Activated CD8-positive, alpha-beta T cell treated with anti-CD3 and anti-CD28 coated beads, Interleukin-2, amount 10 ng/mL, durations not matched to agents 7 days and 5 days (primary cell): ENCODE results near the gene MCF2L. TPM values are rescaled to one million over a fixed set of nuclear protein-coding genes. Genes with fewer than 3 reads are reported as not detected.

ENCODE experiments used
- ATAC-seq: fragments of 150-1000 bp; cut with Tn5 transposase; one replicate; pipeline ENCODE4 v1.10.0; 2021; ENCODE audit warnings: moderate library complexity
- CTCF ChIA-PET: fragments of 350-600 bp; sonication (Branson Sonifier 250); formaldehyde crosslinking; loops from one replicate; lab custom pipeline; 2021; ENCODE audit warnings: antibody characterized with exemption; lab: Charles Lee
- POLR2A ChIA-PET: fragments of 350-600 bp; sonication (Branson Sonifier 250); formaldehyde crosslinking; loops from one replicate; lab custom pipeline; 2021; ENCODE audit warnings: antibody characterized with exemption; lab: Charles Lee
- DNase-seq: peaks from one replicate; pipeline ENCODE4 v3.0.0-alpha.2; 2020
- H3K27ac Mint-ChIP-seq: one replicate; pipeline ENCODE4 v1.8.0; 2021; ENCODE audit warnings: mild to moderate bottlenecking, mixed read lengths
- H3K27me3 Mint-ChIP-seq: one replicate; pipeline ENCODE4 v1.8.0; 2021; ENCODE audit warnings: low read depth, mixed read lengths
- H3K36me3 Mint-ChIP-seq: one replicate; pipeline ENCODE4 v1.8.0; 2021; ENCODE audit warnings: low read depth, mixed read lengths
- H3K4me1 Mint-ChIP-seq: one replicate; pipeline ENCODE4 v1.8.0; 2021; ENCODE audit warnings: low read depth, mixed read lengths
- H3K4me3 Mint-ChIP-seq: one replicate; pipeline ENCODE4 v1.8.0; 2021; ENCODE audit warnings: mild to moderate bottlenecking, mixed read lengths
- H3K9me3 Mint-ChIP-seq: one replicate; pipeline ENCODE4 v1.8.0; 2022; ENCODE audit warnings: mixed read lengths; ENCODE audit not compliant: insufficient read depth
- total RNA-seq, 2 experiments: library from RNA; stranded (reverse); gene quantifications; one replicate each; pipeline ENCODE4 v1.2.3, GENCODE V29; 2021

Gene MCF2L
- total RNA-seq, 2 experiments from 2014 or later, result 0.76 to 1.0 TPM

DNA sequence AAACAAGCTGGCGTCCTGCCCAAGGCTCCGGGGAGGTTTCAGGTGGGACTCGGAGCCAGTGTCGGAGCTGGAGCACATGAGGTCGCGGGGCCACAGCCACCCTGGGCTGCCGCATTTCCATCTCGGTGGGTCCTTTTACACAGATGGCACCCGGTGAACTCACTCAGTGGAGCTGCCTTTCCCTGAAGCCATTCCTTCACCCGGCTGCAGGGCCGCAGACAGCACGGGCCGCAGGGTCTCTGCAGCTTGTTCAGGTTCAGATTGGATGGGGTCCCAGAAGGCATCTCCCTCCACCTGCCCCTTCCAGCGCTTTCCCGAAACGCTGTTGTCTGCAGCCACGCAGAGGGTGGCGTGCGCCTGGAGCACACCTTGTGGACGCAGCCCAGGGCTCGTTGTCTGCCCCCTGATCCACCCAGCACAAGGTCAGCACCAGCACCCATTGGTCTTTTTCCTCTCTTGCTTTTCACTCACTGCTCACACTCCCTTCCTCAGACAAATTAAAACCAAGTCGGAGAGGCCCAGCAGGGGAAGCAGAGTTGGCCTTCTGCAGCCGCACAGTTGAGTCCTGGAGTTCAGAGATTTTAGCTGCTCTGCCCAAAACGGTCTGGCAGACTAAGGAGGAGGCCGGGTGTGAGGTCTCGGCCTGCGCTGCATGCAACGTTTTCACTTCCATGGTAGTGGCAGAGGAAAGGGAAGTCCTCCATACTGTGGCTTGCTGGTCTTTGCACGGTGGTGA is 18.1 kb downstream of the MCF2L start:
- Mint-ChIP-seq H3K4me1 (no peaks in the 10 kb centered on the region), H3K36me3 (no peaks in the 10 kb centered on the region), H3K4me3 (no peak overlapping the region), H3K27ac (no peak overlapping the region), H3K27me3 (no peaks in the 10 kb centered on the region), H3K9me3 (no peaks in the 10 kb centered on the region)
- ChIA-PET CTCF (no interaction called here), POLR2A (no interaction called here)
- ATAC-seq (no peak), DNase-seq (no peak)

DNA sequence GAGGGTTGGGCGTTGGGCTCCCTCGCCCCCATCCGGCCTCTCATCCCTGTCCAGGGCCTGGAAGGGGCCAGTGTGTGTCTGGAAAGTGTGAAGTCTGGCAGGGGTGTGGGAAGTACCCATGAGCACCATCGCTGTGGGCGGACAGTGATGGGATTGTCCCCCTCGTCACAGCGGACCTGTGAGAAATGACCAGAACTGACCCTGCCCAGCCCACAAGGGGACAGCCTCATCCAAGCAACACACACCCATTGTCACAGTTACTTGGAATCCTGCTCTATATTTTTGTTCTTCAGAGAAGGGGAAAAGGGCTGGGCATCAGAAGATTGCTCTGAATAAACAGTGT is 18.6 kb downstream of the MCF2L start:
- H3K27me3 Mint-ChIP-seq, result no peaks in the 10 kb centered on the region
- no peak for ATAC-seq
- CTCF ChIA-PET, result no interaction called here
- DNase-seq, result no peak
- H3K4me1 Mint-ChIP-seq, result no peaks in the 10 kb centered on the region
- no peaks in the 10 kb centered on the region for H3K36me3 Mint-ChIP-seq
- H3K4me3 Mint-ChIP-seq, result no peak overlapping the region
- H3K9me3 Mint-ChIP-seq, result no peaks in the 10 kb centered on the region
- H3K27ac Mint-ChIP-seq, result no peak overlapping the region
- POLR2A ChIA-PET, result no interaction called here

DNA sequence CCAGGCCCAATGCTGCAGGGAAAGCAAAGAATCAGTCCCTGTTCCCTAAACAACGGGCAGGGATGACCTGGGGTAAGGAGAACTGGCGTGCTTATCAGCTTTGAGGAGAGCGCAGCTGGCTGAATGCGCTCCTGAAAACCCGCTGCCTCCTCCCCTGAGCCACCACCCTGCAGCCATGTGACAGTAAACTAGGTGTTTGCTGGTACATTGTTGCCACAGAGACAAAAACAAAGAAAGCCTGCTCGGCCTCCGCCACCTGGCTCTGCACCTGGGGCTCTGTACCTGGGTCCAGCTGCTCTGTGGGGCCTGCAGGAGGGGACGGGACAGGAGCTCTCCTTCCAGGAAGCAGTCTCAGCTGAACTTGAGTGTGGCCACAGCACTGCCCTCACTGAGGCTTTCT is 21.8 kb downstream of the MCF2L start:
- Mint-ChIP-seq H3K4me3 (no peak overlapping the region), H3K27ac (no peak overlapping the region), H3K27me3 (no peaks in the 10 kb centered on the region), H3K4me1 (no peaks in the 10 kb centered on the region), H3K36me3 (no peaks in the 10 kb centered on the region), H3K9me3 (no peaks in the 10 kb centered on the region)
- ChIA-PET POLR2A (no interaction called here), CTCF (no interaction called here)
- no peak for DNase-seq
- no peak for ATAC-seq

DNA sequence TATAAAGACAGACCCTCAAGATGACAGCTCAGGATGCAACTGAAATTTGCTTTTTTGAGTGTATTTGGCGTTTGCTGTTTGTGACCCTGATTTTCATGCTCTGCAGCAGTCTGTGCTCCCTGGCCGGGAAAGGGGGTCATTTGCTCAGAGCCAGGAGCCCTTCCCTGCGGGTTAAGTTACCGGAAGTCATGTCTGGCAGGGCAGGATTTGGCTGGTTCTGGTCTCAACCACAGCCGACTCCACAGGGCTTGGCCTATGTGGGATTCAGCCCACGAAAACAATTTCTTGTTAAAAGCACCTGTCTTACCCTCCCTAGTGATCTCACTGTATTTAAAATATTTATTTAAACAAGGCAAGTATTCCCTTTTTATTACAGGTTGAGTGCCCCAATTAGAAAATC is 22.6 kb downstream of the MCF2L start:
- Mint-ChIP-seq H3K4me3 (no peak overlapping the region), H3K27ac (no peak overlapping the region), H3K27me3 (no peaks in the 10 kb centered on the region), H3K9me3 (no peaks in the 10 kb centered on the region), H3K4me1 (no peaks in the 10 kb centered on the region), H3K36me3 (no peaks in the 10 kb centered on the region)
- CTCF ChIA-PET, result interaction anchor here (1.2 kb wide), 1 partner anchor 37 kb away, joined by 3 read pairs; no protein-coding TSS in a partner anchor
- no peak for DNase-seq
- no peak for ATAC-seq
- POLR2A ChIA-PET, result no interaction called here

DNA sequence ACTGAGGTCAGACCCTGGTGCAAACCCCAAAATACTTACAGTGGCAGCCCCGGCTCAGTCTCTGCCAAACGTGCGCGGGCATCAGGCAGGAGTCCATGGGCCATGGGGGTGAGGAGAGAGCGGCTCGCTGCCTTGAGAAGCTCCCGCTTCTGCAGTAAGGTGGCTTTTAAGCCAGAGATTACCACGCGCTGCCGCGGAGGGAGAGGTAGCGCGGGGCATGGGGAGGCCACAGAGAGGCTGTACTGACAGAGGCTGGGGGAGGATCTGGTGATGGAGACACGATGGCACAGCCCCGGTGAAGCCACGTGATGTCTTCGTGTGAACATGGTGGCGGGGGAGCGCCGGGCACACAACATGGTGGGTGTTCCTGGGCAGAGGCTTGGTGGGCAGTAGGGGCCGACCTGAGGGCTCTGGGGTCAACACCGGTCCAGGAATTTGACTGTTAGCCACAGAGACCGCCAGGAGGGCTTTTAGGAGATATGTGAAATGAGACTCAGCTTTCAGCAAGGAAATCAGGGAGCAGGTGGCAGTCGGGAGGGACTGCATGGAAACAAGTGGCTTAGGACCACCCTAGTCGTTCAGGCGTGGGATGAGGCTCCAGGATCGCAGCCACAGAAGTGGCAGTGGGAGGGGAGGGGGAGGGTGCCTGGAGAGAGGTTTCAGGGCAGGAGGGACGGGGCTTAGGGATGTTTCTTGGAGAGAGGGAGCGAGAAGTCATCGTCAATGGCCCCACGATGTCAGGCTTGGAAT is 24.1 kb downstream of the MCF2L start:
- no peaks in the 10 kb centered on the region for H3K9me3 Mint-ChIP-seq
- H3K27me3 Mint-ChIP-seq, result no peaks in the 10 kb centered on the region
- no peaks in the 10 kb centered on the region for H3K36me3 Mint-ChIP-seq
- no peak for ATAC-seq
- H3K27ac Mint-ChIP-seq, result no peak overlapping the region
- ChIA-PET POLR2A (no interaction called here), CTCF (interaction anchor here (1.2 kb wide), 1 partner anchor 35 kb away, joined by 3 read pairs; no protein-coding TSS in a partner anchor)
- no peaks in the 10 kb centered on the region for H3K4me1 Mint-ChIP-seq
- DNase-seq, result no peak
- no peak overlapping the region for H3K4me3 Mint-ChIP-seq

DNA sequence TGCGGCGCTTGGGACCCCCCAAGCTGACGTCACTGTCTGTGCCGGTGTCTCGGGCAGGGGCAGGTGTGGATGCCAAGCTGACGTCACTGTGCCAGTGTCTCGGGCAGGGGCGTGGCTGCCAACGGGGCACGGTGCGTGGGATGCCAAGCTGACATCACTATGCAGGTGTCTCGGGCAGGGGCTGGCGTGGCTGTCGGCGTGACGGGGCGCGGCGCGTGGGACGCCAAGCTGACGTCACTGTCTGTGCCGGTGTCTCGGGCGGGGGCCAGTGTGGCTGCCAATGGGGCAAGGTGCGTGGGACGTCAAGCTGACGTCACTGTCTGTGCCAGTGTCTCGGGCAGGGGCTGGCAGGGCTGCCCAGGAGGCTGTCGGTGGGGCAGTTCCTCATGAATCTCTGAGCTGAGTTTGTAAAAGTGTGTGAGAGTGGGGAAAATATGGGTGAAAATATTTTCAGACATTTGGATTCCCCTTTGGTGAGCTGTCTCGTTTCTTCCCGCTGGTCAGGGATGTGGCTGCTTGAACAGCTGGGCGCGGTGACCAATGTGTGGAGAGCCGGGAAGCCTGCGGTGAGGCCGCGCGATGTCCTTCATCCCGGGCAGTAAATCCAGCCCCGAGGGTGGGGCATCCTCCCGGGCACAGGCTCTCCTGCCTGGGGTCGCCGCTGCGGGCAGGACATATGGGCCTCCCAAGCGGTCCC is 25.2 kb downstream of the MCF2L start:
- POLR2A ChIA-PET, result interaction anchor here (0.6 kb wide), 1 partner anchor 423 kb away, joined by 3 read pairs; no protein-coding TSS in a partner anchor
- Mint-ChIP-seq H3K36me3 (no peaks in the 10 kb centered on the region), H3K9me3 (no peaks in the 10 kb centered on the region), H3K27me3 (no peaks in the 10 kb centered on the region), H3K27ac (no peak overlapping the region), H3K4me1 (no peaks in the 10 kb centered on the region), H3K4me3 (no peak overlapping the region)
- ATAC-seq (no peak), DNase-seq (no peak)
- CTCF ChIA-PET, result no interaction called here

DNA sequence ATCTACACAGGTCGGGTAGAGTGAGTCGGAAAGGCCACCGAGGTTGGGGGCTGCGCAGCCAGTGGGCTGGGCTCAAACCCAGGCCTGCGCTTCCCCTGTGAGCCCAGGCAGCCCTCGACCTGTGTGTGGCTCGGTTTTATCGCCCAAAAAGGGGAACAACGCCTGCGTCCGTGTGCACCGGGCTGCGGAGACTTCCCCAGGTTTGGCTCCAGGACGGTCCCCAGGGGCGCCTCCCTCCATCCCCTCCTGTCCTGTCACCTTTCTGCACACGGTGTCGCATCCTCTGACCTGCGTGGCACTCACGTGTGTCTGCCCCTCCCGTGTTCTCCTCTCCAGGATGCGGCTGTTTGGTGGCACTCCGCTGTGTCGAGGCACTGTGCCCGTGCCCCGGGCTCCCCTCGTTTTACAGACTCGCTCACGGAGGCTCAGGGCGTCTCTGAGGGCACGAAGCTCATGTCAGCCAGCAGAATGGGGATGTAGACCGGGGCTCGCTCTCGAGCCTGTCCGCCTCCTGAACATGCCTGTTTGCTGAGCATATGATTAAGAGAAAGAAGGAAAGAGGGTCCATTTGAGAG is 25.9 kb downstream of the MCF2L start:
- Mint-ChIP-seq H3K9me3 (no peaks in the 10 kb centered on the region), H3K4me3 (no peak overlapping the region), H3K27me3 (no peaks in the 10 kb centered on the region), H3K4me1 (no peaks in the 10 kb centered on the region), H3K27ac (no peak overlapping the region), H3K36me3 (no peaks in the 10 kb centered on the region)
- ChIA-PET CTCF (no interaction called here), POLR2A (interaction anchor here (0.6 kb wide), 1 partner anchor 423 kb away, joined by 3 read pairs; no protein-coding TSS in a partner anchor)
- no peak for ATAC-seq
- DNase-seq, result no peak

DNA sequence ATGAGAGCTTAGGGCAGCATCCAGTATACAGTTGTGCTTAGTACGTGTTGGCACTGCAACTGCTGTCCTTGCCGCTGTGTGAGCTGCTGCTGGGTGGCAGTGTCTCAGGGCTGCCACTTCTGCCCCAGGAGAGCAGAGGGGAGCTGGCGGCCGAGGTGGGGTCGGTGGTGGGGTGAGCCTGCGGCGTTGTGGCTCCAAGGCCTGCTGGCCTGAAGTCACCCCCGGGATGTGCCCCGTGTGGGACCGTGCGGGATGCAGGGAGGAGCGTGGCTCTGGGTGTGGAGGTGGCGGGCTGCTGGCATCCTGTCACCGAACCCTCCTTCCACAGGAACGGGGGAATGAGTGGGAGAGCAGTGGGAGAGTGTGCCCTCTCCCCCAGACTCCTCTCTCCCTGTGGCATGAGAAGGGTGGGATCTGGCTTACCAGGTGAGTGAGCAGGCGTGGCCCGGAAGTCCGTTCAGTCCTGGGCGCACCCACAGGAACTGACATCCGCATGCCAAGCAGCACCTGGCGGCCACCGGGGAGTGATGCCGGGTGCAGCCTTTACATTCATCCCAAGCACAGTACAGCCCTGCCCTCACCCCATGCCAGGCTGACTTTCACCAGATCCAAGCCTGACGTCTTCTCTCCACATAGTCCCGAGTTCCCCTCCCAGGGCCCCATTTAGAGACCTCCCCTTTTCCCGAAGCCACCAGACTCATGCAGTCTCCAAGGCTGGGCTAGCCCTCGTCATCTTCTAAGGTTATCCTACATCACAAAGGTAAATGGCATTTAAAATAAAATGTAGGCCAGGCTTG is 26.6 kb downstream of the MCF2L start:
- ATAC-seq, result no peak
- POLR2A ChIA-PET, result no interaction called here

DNA sequence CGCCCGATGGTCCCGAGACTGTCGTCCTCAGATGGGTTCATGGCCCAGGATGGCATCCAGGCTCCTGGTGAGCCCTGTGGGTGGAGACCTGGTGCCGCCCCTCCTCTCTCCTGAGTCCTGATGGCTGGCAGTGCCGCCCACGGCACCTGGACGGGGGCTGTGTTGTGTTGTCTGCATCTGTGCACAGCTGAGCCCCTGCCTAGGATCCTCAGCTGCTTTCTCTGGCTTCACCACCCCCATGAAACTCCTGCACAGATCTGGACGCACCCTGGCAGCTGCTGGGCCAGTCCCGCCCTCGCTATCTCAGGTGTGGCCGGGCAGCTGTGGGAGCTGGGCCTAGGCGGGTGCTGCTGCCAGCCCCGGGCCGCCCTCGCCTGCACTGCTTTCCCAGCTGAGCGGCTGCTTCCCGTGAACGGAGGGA is 27.7 kb downstream of the MCF2L start:
- DNase-seq (no peak), ATAC-seq (no peak)
- H3K4me1 Mint-ChIP-seq, result no peaks in the 10 kb centered on the region
- no peaks in the 10 kb centered on the region for H3K9me3 Mint-ChIP-seq
- H3K4me3 Mint-ChIP-seq, result no peak overlapping the region
- no peaks in the 10 kb centered on the region for H3K27me3 Mint-ChIP-seq
- CTCF ChIA-PET, result no interaction called here
- no peaks in the 10 kb centered on the region for H3K36me3 Mint-ChIP-seq
- H3K27ac Mint-ChIP-seq, result no peak overlapping the region
- POLR2A ChIA-PET, result no interaction called here

More for the DNA sequence above, 26.6 kb downstream of the MCF2L start:
- Mint-ChIP-seq H3K27me3 (no peaks in the 10 kb centered on the region), H3K4me1 (no peaks in the 10 kb centered on the region), H3K36me3 (no peaks in the 10 kb centered on the region), H3K27ac (no peak overlapping the region), H3K9me3 (no peaks in the 10 kb centered on the region), H3K4me3 (no peak overlapping the region)
- CTCF ChIA-PET, result no interaction called here
- no peak for DNase-seq

DNA sequence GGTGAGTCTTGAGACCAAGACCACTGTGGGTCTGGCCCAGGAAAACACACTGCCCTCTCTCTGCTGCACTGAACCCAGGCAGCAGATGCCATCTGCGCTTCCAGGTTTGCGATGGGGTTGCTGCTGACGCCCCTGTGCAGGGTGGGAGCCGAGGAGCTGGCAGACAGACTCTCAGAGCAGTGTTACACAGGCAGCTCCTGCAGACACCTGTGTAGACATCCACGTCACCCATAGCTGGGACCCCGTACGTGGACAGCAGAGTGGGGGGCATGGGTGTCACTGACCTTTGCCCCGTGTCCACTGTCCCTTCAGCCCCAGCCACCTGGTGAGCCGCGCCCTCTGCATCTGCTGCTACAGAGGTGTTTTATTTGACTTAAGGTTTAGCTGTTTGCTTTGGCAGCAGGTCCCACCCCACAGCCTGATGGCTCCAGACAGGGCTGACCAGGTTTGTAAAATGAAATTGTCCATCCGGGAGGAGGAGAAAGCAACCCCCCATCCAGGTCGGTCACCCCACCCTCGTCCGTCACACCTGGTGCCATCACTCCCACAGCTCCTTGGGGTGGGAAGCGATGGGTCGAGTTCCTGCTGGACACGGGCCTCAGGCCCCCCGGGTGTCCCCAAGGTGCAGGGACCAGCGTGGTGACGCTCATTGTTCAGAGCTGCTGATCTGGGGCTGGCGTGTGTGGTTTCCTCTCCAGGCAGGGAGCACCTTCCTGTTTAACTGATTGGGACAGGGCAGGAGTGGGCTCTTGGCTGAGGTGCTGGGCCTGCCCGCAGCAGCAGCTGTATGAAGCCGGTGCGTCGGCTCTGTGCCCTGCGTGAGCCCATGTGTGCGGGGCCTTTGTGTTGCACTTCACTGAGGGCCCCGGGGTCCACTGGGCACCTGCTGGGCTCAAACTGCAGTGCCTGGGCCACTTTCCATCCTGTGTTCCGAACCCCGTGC is 28.4 kb downstream of the MCF2L start:
- H3K9me3 Mint-ChIP-seq, result no peaks in the 10 kb centered on the region
- ChIA-PET CTCF (no interaction called here), POLR2A (no interaction called here)
- H3K4me1 Mint-ChIP-seq, result no peaks in the 10 kb centered on the region
- no peak for ATAC-seq
- no peaks in the 10 kb centered on the region for H3K27me3 Mint-ChIP-seq
- DNase-seq, result no peak
- no peaks in the 10 kb centered on the region for H3K36me3 Mint-ChIP-seq
- no peak overlapping the region for H3K4me3 Mint-ChIP-seq
- H3K27ac Mint-ChIP-seq, result no peak overlapping the region
